Kidney (tissue), 14 donors: ENCODE measurements around the gene KLK3. TPM values are rescaled to one million over a fixed set of nuclear protein-coding genes. Genes with fewer than 3 reads are reported as not detected.
A peak's percentile ranks its signal among the peaks of the same experiment; 100 is the strongest.

Source experiments
- DNase-seq, 5 donors: peaks; one replicate each; pipeline ENCODE4 v3.0.0-alpha.2; 2013 to 2020
- FAIRE-seq: peaks from 2 replicates; lab custom pipeline; 2012; peaks lifted over from hg19 to GRCh38; lab: Jason Lieb, UNC
- H3K27ac ChIP-seq, 2 donors: one replicate each; pipeline ENCODE4 v1.7.0; 2013; ENCODE audit warnings: low read depth in 2 of 2, low read length in 2 of 2, inconsistent platforms in 1 of 2
- H3K27me3 ChIP-seq: one replicate; pipeline ENCODE4 v1.7.1; 2013; ENCODE audit warnings: low read length, inconsistent platforms; ENCODE audit not compliant: control insufficient read depth, insufficient read depth
- H3K36me3 ChIP-seq, 3 donors: one replicate each; pipeline versions ENCODE4 v1.7.0 to v1.7.1; 2013; ENCODE audit warnings: low read length in 3 of 3, control low read depth in 1 of 3, inconsistent platforms in 1 of 3; ENCODE audit not compliant: insufficient read depth in 3 of 3, control insufficient read depth in 2 of 3
- H3K4me1 ChIP-seq, 3 donors: one replicate each; pipeline versions ENCODE4 v1.7.0 to v1.7.1; 2013; ENCODE audit warnings: low read length in 3 of 3, inconsistent platforms in 1 of 3, low read depth in 1 of 3; ENCODE audit not compliant: control insufficient read depth in 2 of 3, insufficient read depth in 2 of 3
- H3K4me3 ChIP-seq, 3 donors: one replicate each; pipeline versions ENCODE4 v1.7.0 to v1.8.1; 2013; ENCODE audit warnings: low read length in 3 of 3, control low read depth in 1 of 3, inconsistent platforms in 1 of 3
- H3K9ac ChIP-seq, 3 donors: one replicate each; pipeline versions ENCODE4 v1.7.0 to v1.7.1; 2013; ENCODE audit warnings: low read length in 3 of 3, control low read depth in 1 of 3, inconsistent platforms in 1 of 3
- H3K9me3 ChIP-seq, 3 donors: one replicate each; pipeline versions ENCODE4 v1.7.0 to v1.7.1; 2013; ENCODE audit warnings: low read length in 3 of 3, control low read depth in 1 of 3, inconsistent platforms in 1 of 3; ENCODE audit not compliant: control insufficient read depth in 2 of 3, insufficient read depth in 1 of 3
- CTCF ChIP-seq: IDR thresholded peaks from 3 replicates; pipeline ENCODE4 v1.5.1; 2012; ENCODE audit warnings: mild to moderate bottlenecking, moderate library complexity, borderline replicate concordance; ENCODE audit not compliant: insufficient read depth; ENCODE audit errors: extremely low read depth
- intact Hi-C: fragments of 100-400 bp; cut with DNase I; formaldehyde crosslinking; loops from one replicate; pipeline ENCODE4 v1.11.1; 2022
- polyA plus RNA-seq: library from polyadenylated mRNA; stranded (reverse); fragments of 350-450 nt; fragmentation: Illumina TruSeq; extraction: RNeasy Lipid Tissue Mini Kit (QIAGEN cat#74804); gene quantifications from one replicate; pipeline ENCODE4 v1.2.3, GENCODE V29; 2014; ENCODE audit warnings: low read depth, low replicate concordance; ENCODE audit not compliant: insufficient read depth
- total RNA-seq: library from RNA; stranded (reverse); fragmentation: NEBNext Ultra II Directional; extraction: Animal tissue kit (Norgen Biotek cat#: 25700); gene quantifications from one replicate; pipeline ENCODE4 v1.2.1, GENCODE V29; 2021
- donor health status: control.
- donor health status: control.
- donor health status: control.
- donor health status: control.
- donor health status: control.
- donor health status: DM: yes; HTN: yes; CAD: no.
- donor health status: Normal renal cell carcinoma (clear cell type).

KLK3 gene
- total and polyA plus RNA-seq, 2 donors from 2014 or later: 1.6 TPM; not detected in 1

- intact Hi-C loops: no loop called here
- no peak overlapping the region for H3K27ac ChIP-seq
- no peak for TF ChIP-seq CTCF
- no peaks in the 10 kb centered on the region for H3K27me3 ChIP-seq
- H3K36me3 ChIP-seq: no peaks in the 10 kb centered on the region
- no peak overlapping the region for H3K9ac ChIP-seq
- H3K4me1 ChIP-seq: no peaks in the 10 kb centered on the region
- no peak overlapping the region for H3K4me3 ChIP-seq
- DNase-seq: no peak
- no peaks in the 10 kb centered on the region for H3K9me3 ChIP-seq
- FAIRE-seq: no peak
Measured at GRCh38 chr19:50899569-50899968, 44.9 kb downstream of the KLK3 start.

GRCh38 chr19:50902640-50903039, 47.9 kb downstream of the KLK3 start:
- TF ChIP-seq CTCF: no peak
- no peaks in the 10 kb centered on the region for H3K4me1 ChIP-seq
- FAIRE-seq (no peak), DNase-seq (no peak)
- H3K9ac ChIP-seq: no peak overlapping the region
- no peaks in the 10 kb centered on the region for H3K36me3 ChIP-seq
- intact Hi-C loops: no loop called here
- H3K27ac ChIP-seq: no peak overlapping the region
- peaks cover 3% of the 10 kb centered on the region for H3K27me3 ChIP-seq
- H3K9me3 ChIP-seq: no peaks in the 10 kb centered on the region
- no peak overlapping the region for H3K4me3 ChIP-seq

- no peak for FAIRE-seq
Measured at GRCh38 chr19:50906217-50906616, 51.5 kb downstream of the KLK3 start.

More at GRCh38 chr19:50906217-50906616, 51.5 kb downstream of the KLK3 start:
- Histone ChIP-seq H3K9ac (no peak overlapping the region), H3K27ac (no peak overlapping the region), H3K9me3 (no peaks in the 10 kb centered on the region), H3K27me3 (peaks cover 15% of the 10 kb centered on the region), H3K4me1 (no peaks in the 10 kb centered on the region), H3K4me3 (no peak overlapping the region), H3K36me3 (no peaks in the 10 kb centered on the region)
- intact Hi-C loops: no loop called here
- DNase-seq: peak in 4 of 5 donors; percentile 40 to 66 (median 52)
- peak; percentile 40 for TF ChIP-seq CTCF
